NCI-H69 (cell line): ENCODE results near the gene MACROD2.
A peak's percentile ranks its signal among the peaks of the same experiment; 100 is the strongest.

Experiments used
- DNase-seq: peaks from one replicate; lab custom pipeline; 2025; lab: John Stamatoyannopoulos, UW

Gene MACROD2

DNA sequence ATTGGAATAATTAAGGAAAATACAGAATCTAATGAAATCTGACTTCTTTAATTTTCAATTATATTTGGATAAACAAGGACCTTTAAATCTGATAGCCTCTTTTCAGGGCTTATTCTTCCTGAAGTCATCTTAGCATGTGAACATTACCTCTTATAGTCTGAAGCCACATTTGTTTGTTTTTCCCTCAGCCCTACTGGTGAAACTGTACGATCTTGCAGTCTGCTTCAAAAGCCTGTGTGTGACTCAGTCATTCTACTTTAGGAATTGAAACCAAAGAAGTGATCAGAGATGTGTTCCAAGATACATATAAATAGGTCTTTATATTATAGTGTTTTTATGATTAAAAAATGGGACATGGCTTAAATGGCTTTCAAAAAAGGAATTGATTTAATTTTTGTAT lies 67.5 kb downstream of the MACROD2 start:
- no peak for DNase-seq

- no peak for DNase-seq
Observed at GRCh38 chr20:14064333-14064732, 69.0 kb downstream of the MACROD2 start.

DNA sequence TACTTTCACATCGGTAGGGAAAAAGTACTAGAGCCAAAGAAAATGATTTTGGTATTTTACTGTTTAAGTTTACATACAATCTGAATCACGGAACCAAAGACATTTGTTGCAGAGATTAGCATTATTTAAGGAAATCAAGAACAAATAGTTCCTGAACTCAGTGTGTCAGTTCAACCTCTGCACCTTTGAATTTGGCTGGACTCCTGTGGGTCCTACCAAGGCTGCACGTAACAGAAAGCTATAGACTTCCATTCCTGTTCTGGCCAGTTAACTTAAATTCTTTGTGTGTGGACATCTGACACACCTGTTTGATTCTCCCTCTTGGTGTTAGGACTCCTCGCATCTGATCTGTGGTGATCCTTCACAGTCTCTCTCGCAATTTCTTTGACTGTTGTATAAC lies 69.6 kb downstream of the MACROD2 start:
- DNase-seq = no peak

DNA sequence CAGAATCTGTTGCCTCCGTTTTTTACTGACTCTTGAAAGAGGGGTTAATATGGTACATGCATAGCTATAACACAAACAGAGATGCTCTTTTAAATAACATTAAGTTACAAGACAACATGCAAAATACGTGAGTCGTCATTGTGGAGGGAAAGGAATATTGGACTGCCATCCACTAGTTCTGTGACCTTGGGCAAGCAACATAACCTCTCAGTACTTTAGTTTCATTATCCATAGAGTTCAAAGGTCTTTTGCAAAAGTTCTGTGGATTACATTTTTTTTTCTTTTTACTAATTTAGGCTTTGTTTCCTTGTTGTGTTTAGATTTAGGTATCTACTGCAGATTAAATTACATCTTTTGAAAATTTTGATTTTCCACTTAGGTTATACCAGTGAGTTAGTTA lies 70.5 kb downstream of the MACROD2 start:
- DNase-seq = no peak

DNA sequence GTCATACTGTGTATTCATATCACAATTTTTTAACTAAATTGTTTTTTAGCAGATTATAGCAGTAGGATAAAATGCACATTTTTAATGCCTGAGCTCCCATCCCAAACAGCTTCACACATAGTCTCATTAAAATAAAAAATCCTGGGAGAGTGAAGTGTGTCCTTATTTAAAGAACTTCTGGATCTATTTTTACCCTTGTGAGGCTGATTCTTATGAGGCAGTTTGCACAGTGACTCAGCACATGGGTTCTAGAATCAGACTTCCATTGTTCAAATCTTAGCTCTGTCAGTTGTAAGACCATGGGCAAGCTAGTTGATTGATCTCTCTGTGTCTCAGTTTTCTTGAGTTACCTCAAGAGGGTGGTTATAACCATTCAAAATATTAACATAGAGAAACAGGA lies 72.3 kb downstream of the MACROD2 start:
- DNase-seq = peak; percentile 6

GRCh38 chr20:14069796-14070195 lies 74.5 kb downstream of the MACROD2 start:
- DNase-seq = no peak

GRCh38 chr20:14093652-14094051 lies 98.3 kb downstream of the MACROD2 start:
- DNase-seq = peak; percentile 98

GRCh38 chr20:14098261-14098660 lies 102.9 kb downstream of the MACROD2 start:
- DNase-seq = no peak

GRCh38 chr20:14113416-14113815 lies 118.1 kb downstream of the MACROD2 start:
- DNase-seq = no peak

- peak; percentile 26 for DNase-seq
Observed at GRCh38 chr20:14114065-14114704, 118.9 kb downstream of the MACROD2 start.

GRCh38 chr20:14116037-14116436 lies 120.7 kb downstream of the MACROD2 start:
- peak; percentile 30 for DNase-seq

GRCh38 chr20:14117768-14118167 lies 122.5 kb downstream of the MACROD2 start:
- no peak for DNase-seq

DNA sequence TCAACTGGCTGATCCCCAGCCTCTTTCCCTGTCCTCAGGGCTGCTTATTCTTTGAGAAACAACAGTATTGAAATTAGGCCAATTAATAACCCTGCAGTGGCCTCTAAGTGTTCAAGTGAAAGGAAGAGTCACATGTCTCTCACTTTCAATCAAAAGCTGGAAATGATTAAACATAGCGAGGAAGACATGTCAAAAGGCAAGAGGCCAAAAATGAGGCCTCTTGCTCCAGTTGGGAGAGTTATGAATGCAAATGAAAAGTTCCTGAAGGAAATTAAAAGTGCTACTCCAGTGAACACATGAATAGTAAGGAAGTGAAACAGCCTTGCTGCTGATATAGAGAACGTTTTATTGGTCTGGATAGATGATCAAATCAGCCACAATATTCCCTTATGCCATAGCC lies 131.5 kb downstream of the MACROD2 start:
- no peak for DNase-seq

DNA sequence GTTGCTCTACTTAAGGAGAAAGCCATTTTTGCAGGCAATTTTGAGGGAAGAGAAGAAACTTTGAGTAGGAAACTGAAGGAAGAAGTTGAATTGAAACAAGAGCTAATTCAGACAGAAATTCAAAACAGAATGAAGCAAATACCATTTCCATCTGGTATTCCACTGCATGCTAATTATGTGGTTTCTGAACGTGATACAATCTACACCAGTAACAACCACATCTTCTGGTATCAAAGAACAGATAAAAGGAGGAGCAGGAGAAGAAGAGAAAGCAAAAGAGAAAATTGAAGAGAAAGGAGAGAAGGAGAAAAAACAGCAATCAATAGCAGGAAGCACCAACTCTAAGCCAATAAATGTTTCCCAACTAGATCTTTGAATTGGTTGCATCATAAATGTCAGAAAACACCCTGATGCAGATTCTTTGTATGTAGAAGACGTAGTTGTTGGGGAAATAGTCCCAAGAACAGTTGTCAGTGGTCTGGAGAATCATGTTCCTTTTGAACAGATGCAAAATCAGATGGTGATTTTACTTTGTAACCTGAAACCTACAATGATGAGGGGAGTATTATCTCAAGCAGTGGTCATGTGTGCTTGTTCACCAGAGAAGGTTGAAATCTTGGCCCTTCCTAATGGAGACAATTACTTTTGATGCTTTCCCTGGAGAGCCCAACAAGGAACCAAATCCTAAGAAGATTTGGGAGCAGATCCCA lies 132.4 kb downstream of the MACROD2 start:
- peak; percentile 76 for DNase-seq

DNA sequence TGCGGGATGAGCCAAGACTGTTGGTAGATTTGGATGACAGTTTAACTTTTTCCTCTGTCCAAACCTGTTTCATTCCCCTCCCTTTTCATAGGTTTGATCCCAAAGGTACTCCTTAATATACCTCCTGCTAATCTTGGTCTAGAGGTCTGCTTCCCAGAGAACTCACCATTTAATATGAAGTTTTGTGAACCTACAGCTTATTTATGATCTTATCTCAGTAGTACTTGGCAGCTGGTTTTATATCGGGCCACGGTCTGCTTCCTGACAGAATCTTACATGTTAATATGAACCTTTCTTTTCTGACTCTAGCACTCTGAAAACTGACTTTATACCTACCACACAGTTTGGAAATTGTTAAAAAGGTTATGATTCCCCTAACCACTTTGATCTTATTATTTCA lies 138.7 kb downstream of the MACROD2 start:
- DNase-seq = no peak

DNA sequence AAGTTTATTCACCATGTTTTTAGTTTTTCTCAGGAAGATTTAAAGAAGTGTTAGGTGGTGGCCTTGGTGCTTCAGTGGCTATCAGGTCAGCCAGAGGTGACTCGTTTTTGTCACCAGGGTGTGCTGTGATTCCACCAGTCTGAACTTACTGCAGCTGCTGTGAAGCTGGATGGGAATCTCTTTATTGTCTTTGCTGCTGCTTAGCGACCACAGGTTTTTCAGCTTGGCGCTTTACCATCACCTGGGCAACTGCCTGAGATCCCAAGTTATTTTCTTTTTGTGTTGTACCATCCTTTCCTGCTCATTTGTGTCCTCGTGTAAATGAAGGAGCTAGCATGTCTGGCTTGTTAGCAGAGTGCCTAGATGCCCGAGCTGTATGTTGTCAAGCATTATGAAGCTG lies 146.9 kb downstream of the MACROD2 start:
- DNase-seq = peak; percentile 90

DNA sequence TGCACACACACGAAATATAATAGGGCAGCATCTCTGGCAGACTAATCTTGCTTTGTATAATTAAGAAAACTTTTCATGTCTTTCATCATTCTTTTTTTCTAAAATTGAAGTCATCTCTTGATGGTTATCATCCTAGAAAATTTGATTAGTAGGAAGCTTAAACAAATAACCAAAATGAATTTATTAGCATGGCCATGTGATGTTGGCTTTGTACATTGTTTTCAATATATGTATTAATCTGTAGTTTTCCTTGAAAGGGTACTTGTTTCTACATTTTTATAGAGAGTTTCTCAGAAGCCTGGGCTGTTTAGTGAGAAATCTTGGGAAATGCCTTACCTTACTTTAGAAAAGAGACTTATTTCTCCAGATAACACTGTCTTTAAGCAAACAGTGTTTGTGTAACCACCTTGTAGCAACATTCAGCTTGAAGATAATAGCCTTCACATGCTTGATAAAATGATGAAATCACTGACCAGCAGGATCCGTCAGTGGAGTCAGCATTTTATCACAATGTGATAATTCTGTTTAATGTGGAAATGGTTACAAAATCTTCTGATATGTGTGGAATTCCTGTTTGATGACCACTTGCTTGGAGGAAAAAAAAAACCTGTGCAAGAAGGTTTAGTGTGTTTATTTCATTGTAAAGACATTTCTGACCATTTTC lies 147.8 kb downstream of the MACROD2 start:
- peak; percentile 10 for DNase-seq

- no peak for DNase-seq
Observed at GRCh38 chr20:14148042-14148441, 152.7 kb downstream of the MACROD2 start.

GRCh38 chr20:14155361-14155760 lies 160.0 kb downstream of the MACROD2 start:
- no peak for DNase-seq

GRCh38 chr20:14178528-14178927 lies 183.2 kb downstream of the MACROD2 start:
- DNase-seq = no peak

DNA sequence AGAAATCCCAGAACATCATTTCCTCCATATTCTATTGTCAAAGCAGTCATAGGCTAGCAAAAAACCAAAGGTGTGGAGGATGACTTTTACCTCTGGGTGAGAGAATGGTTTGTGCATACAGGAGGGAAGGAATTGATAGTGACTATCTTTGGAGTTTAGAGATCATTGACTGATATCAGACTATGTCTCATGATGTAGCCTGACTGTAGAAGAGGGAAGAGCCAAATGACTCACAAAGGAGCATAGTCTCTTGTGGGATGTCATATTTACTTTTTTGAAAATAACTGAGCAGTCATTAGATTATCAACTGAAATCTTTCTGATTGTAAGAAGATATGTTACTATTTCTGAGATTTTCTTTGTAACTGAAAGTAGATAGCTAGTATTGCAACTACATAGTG lies 183.6 kb downstream of the MACROD2 start:
- DNase-seq = no peak

DNA sequence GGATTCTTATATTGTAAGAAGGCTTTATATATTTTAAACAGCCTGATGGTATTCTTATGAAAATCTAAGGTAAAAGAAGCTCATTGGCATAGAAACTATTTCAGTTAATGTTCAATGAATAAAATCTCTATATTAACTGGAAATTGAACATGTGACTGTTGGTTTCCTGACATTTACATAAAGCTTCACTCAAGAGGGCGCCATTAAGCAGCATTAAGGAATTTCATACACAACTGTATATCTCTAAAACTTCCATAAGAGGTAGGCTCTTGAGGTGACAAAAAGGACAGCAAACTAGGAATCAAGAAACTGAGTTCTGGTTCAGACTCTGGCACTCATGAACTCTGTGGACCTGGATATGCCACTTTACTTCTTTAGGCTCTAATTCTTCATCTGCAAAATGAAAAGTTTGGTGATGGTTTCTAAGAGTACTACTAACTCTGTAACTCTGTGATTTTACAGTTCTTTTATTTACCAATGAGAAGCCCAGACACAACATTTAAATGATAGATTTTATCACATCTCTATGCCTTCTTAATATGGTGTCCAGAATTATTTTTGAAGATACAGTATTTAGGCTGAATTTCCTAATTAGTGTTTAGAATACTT lies 194.6 kb downstream of the MACROD2 start:
- DNase-seq = peak; percentile 77

DNA sequence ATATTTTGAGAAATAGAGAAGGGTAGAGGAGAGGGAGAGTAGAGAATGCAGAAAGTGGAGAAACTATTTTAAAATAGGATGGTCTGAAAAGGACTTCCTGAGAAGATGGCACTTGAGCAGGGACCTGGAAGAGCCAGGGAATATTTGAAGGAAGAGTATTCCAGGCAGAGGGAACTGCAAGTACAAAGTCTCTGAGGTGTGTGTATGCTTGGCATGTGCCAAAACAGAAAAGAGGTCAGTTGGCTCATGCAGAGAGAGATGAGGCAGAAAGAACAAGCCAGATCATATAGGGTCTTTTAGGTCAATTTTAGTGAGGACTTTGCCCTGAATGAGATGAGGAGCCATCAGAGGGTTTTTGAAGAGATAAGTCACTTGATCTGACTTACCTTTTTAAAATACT lies 196.2 kb downstream of the MACROD2 start:
- DNase-seq = no peak
